NB4 (cell line): ENCODE data around the gene CCDC191.
A peak's percentile ranks its signal among the peaks of the same experiment; 100 is the strongest.

ENCODE experiments used
- DNase-seq: peaks from one replicate; pipeline ENCODE4 v3.0.0; 2010; ENCODE audit warnings: low read depth
- H3K4me3 ChIP-seq: one replicate; pipeline ENCODE4 v1.5.1; 2011; ENCODE audit warnings: mild to moderate bottlenecking, low read depth, low read length, moderate library complexity
- MAX ChIP-seq: IDR thresholded peaks from 2 replicates; pipeline ENCODE4 v1.6.1; 2011; ENCODE audit warnings: low read depth, low read length
- MYC ChIP-seq: IDR thresholded peaks from 2 replicates; pipeline ENCODE4 v1.6.1; 2011; ENCODE audit warnings: low read depth, low read length
- POLR2A ChIP-seq: IDR thresholded peaks from 2 replicates; pipeline ENCODE4 v1.6.1; 2011; ENCODE audit warnings: mild to moderate bottlenecking; ENCODE audit not compliant: insufficient read length; ENCODE audit errors: extremely low read depth
- TF ChIP-seq, protein P1 (sequence below): IDR thresholded peaks from one replicate; pipeline ENCODE4 v1.5.1; 2012; ENCODE audit warnings: low read depth, low read length

CCDC191 gene

GRCh38 chr3:113979916-113980315, 76.4 kb downstream of the CCDC191 start:
- TF ChIP-seq POLR2A (no peak), MYC (no peak), MAX (no peak)
- TF ChIP-seq, protein P1, sequence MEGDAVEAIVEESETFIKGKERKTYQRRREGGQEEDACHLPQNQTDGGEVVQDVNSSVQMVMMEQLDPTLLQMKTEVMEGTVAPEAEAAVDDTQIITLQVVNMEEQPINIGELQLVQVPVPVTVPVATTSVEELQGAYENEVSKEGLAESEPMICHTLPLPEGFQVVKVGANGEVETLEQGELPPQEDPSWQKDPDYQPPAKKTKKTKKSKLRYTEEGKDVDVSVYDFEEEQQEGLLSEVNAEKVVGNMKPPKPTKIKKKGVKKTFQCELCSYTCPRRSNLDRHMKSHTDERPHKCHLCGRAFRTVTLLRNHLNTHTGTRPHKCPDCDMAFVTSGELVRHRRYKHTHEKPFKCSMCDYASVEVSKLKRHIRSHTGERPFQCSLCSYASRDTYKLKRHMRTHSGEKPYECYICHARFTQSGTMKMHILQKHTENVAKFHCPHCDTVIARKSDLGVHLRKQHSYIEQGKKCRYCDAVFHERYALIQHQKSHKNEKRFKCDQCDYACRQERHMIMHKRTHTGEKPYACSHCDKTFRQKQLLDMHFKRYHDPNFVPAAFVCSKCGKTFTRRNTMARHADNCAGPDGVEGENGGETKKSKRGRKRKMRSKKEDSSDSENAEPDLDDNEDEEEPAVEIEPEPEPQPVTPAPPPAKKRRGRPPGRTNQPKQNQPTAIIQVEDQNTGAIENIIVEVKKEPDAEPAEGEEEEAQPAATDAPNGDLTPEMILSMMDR, result no peak
- DNase-seq, result no peak
- H3K4me3 ChIP-seq, result no peak overlapping the region

DNA sequence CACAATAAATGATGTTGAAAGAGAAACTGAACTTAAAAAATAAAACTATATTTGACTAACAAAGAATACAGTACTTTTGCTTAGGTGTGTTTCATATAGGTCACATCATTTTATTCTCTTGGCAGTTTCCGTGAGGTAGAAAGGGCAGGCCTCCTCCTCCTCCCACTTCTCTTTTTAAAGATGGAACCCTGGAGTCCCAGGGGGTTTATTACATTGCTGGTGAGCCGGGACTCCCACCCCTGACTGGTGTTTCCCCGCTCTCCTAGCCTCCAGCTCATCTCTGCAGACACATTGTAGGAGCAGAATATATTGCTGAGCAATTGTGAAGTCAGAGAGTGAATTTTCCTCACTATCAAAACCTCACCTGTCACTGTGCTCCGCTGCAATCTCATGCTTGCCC, 78.5 kb downstream of the CCDC191 start:
- TF ChIP-seq, protein P1, result no peak
- TF ChIP-seq POLR2A, result no peak
- no peak for TF ChIP-seq MAX
- no peak for TF ChIP-seq MYC
- peak; percentile 14 for DNase-seq
- no peak overlapping the region for H3K4me3 ChIP-seq

DNA sequence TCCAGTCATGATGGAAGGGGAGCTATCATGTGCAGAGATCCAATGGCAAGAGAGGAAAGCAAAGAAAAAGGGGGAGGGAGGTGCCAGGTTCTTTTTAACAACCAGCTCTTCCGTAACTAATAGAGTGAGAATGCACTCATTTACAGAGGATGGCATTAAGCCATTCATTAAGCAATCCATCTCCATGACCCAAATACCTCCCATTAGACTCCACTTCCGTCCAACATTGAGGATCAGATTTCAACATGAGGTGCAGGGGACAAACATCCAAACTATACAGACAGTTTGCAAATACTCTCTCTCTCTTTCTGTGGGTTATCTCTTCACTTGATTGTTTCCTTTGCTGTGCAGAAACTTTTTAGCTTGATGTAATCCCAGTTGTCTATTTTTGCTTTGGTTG, 87.3 kb downstream of the CCDC191 start:
- H3K4me3 ChIP-seq, result no peak overlapping the region
- DNase-seq, result no peak
- TF ChIP-seq POLR2A, result no peak
- TF ChIP-seq, protein P1, result no peak
- no peak for TF ChIP-seq MAX
- no peak for TF ChIP-seq MYC

GRCh38 chr3:113966172-113966571, 90.2 kb downstream of the CCDC191 start:
- TF ChIP-seq MYC, result no peak
- TF ChIP-seq, protein P1, result no peak
- TF ChIP-seq POLR2A, result no peak
- no peak for TF ChIP-seq MAX
- DNase-seq, result no peak
- H3K4me3 ChIP-seq, result no peak overlapping the region

DNA sequence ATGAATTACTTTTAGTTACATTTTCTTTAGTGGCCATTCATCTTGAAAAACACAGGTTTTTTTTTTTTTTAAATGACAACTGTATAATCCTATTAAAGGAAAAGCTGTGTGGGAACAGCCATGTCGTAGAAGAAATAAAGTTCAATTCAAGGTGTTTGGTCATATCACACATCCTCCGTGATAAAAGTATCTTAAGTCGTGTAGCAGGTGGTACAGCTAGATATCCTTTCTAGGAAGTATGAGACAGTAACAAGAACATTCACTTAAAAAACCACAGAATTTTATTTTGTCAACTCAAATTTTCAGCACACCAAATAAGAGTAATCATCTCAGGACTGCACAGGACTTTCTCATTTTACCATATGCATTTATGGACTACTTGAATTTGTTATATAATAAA, 92.4 kb downstream of the CCDC191 start:
- no peak overlapping the region for H3K4me3 ChIP-seq
- TF ChIP-seq MYC (no peak), MAX (no peak), POLR2A (no peak)
- TF ChIP-seq, protein P1, result no peak
- DNase-seq, result no peak

- TF ChIP-seq MAX (no peak), POLR2A (no peak)
- DNase-seq, result no peak
- no peak overlapping the region for H3K4me3 ChIP-seq
These were observed 102.1 kb downstream of the CCDC191 start for GRCh38 chr3:113954091-113954685.
